ENCODE data around the gene CRKL. TPM values are rescaled to one million over a fixed set of nuclear protein-coding genes. Genes with fewer than 3 reads are reported as not detected.

Gene CRKL
- total and polyA plus RNA-seq, 8 donors, result 9.1 to 29.4 (median 18.3) TPM

GRCh38 chr22:21000987-21001600 is 83.9 kb downstream of the CRKL start:
- no peak for TF ChIP-seq CTCF (IDR thresholded peaks at IDR 0.05)
- H3K9me3 ChIP-seq, result no peaks in the 10 kb centered on the region
- DNase-seq (peak in 3 of 6 donors; percentile 25 to 90 (median 73)), FAIRE-seq (no peak), ATAC-seq (peak in 1 of 4 donors; percentile 0)
- intact Hi-C loops (cut with DNase I), result no loop called here
- 1 to 2% methylated on average over 23 to 26 of the region's 26 CpGs for WGBS, 2 donors
- peaks cover 0 to 24% (median 22%) of the 10 kb centered on the region in 3 donors for H3K4me1 ChIP-seq
- H3K27ac ChIP-seq, result peak overlapping the region; percentile 98 to 99 (median 98)
- no peaks in the 10 kb centered on the region for H3K27me3 ChIP-seq
- peaks cover 0 to 10% (median 5%) of the 10 kb centered on the region in 3 donors for H3K36me3 ChIP-seq
- H3K4me3 ChIP-seq, result peak overlapping the region; percentile 46 to 74 (median 66)

GRCh38 chr22:21001601-21002325 is 84.6 kb downstream of the CRKL start, which contains the start of gene THAP7:
Gene THAP7 (minus strand): TSS chr22:21002118. CDS start chr22:21001911, 207 bp downstream.
- Histone ChIP-seq H3K9me3 (no peaks in the 10 kb centered on the region), H3K27ac (peak within 1 kb of the TSS; percentile 98 to 99 (median 98)), H3K4me3 (peak within 1 kb of the TSS; percentile 46 to 74 (median 66)), H3K27me3 (no peaks in the 10 kb centered on the region), H3K36me3 (peaks cover 0 to 10% (median 5%) of the 10 kb centered on the region in 3 donors), H3K4me1 (peaks cover 0 to 24% (median 22%) of the 10 kb centered on the region in 3 donors)
- DNase-seq, result peak; percentile 95 to 98 (median 96)
- peak; percentile 93 to 98 (median 94) for ATAC-seq
- TF ChIP-seq CTCF (IDR thresholded peaks at IDR 0.05), result no peak
- 0% methylated on average over 80 to 83 of the region's 83 CpGs for WGBS, 2 donors
- no peak for FAIRE-seq
- intact Hi-C loops (cut with DNase I), result no loop called here

Other genes with a start within 250 kb of the CRKL start
- under 1 TPM in 5 of 6 donors, not detected in 1; 0.09 to 0.35 (median 0.12) TPM for gene SERPIND1, start 143.3 kb upstream of the CRKL start, total RNA-seq
- gene SERPIND1, start 143.3 kb upstream of the CRKL start, polyA plus RNA-seq, result under 1 TPM; 0.21 to 0.30 TPM
- gene PI4KA, start 58.6 kb upstream of the CRKL start, total RNA-seq, result 10 to 100 TPM; 23.6 to 45.2 (median 31.4) TPM
- gene PI4KA, start 58.6 kb upstream of the CRKL start, polyA plus RNA-seq, result 10 to 100 TPM; 36.9 to 46.6 TPM
- gene SNAP29, start 58.4 kb upstream of the CRKL start, total RNA-seq, result 10 to 100 TPM; 10.3 to 16.1 (median 12.8) TPM
- 1 to 10 TPM; 6.6 to 8.9 TPM for gene SNAP29, start 58.4 kb upstream of the CRKL start, polyA plus RNA-seq
- 1 to 10 TPM in 4 of 6 donors, under 1 TPM in 2; 0.63 to 2.3 (median 1.1) TPM for gene AIFM3, start 49.8 kb downstream of the CRKL start, total RNA-seq
- 1 to 10 TPM; 1.4 to 4.5 TPM for gene AIFM3, start 49.8 kb downstream of the CRKL start, polyA plus RNA-seq
- gene LZTR1, start 64.9 kb downstream of the CRKL start, total RNA-seq, result 10 to 100 TPM; 15.0 to 42.0 (median 21.8) TPM
- gene LZTR1, start 64.9 kb downstream of the CRKL start, polyA plus RNA-seq, result 10 to 100 TPM; 53.4 to 56.2 TPM
- 10 to 100 TPM in 5 of 6 donors, 1 to 10 TPM in 1; 9.0 to 16.0 (median 13.0) TPM for gene THAP7, start 84.7 kb downstream of the CRKL start, total RNA-seq
- gene THAP7, start 84.7 kb downstream of the CRKL start, polyA plus RNA-seq, result 10 to 100 TPM; 52.1 to 54.9 TPM
- under 1 TPM in 5 of 6 donors, not detected in 1; 0.09 to 0.40 (median 0.37) TPM for gene P2RX6, start 97.8 kb downstream of the CRKL start, total RNA-seq
- gene P2RX6, start 97.8 kb downstream of the CRKL start, polyA plus RNA-seq, result 1 to 10 TPM in 1 of 2 donors, under 1 TPM in 1; 0.57 to 2.9 TPM
- under 1 TPM in 5 of 6 donors, not detected in 1; 0.09 to 0.28 (median 0.18) TPM for gene SLC7A4, start 115.2 kb downstream of the CRKL start, total RNA-seq
- gene SLC7A4, start 115.2 kb downstream of the CRKL start, polyA plus RNA-seq, result 1 to 10 TPM in 1 of 2 donors, under 1 TPM in 1; 0.68 to 1.4 TPM
- gene LRRC74B, start 128.5 kb downstream of the CRKL start, total RNA-seq, result not detected
- under 1 TPM in 1 of 2 donors, not detected in 1; 0.05 TPM for gene LRRC74B, start 128.5 kb downstream of the CRKL start, polyA plus RNA-seq